Kidney (tissue), 22 donors: ENCODE data around the gene LSM7. TPM values are rescaled to one million over a fixed set of nuclear protein-coding genes. Genes with fewer than 3 reads are reported as not detected.

ENCODE experiments used
- DNase-seq, 5 donors: peaks; one replicate each; pipeline ENCODE4 v3.0.0-alpha.2; 2013 to 2020
- FAIRE-seq: peaks from 2 replicates; lab custom pipeline; 2012; peaks lifted over from hg19 to GRCh38; lab: Jason Lieb, UNC
- H3K27ac ChIP-seq, 2 donors: one replicate each; pipeline ENCODE4 v1.7.0; 2013; ENCODE audit warnings: low read depth in 2 of 2, low read length in 2 of 2, inconsistent platforms in 1 of 2
- H3K27me3 ChIP-seq: one replicate; pipeline ENCODE4 v1.7.1; 2013; ENCODE audit warnings: low read length, inconsistent platforms; ENCODE audit not compliant: control insufficient read depth, insufficient read depth
- H3K36me3 ChIP-seq, 3 donors: one replicate each; pipeline versions ENCODE4 v1.7.0 to v1.7.1; 2013; ENCODE audit warnings: low read length in 3 of 3, control low read depth in 1 of 3, inconsistent platforms in 1 of 3; ENCODE audit not compliant: insufficient read depth in 3 of 3, control insufficient read depth in 2 of 3
- H3K4me1 ChIP-seq, 3 donors: one replicate each; pipeline versions ENCODE4 v1.7.0 to v1.7.1; 2013; ENCODE audit warnings: low read length in 3 of 3, inconsistent platforms in 1 of 3, low read depth in 1 of 3; ENCODE audit not compliant: control insufficient read depth in 2 of 3, insufficient read depth in 2 of 3
- H3K4me3 ChIP-seq, 3 donors: one replicate each; pipeline versions ENCODE4 v1.7.0 to v1.8.1; 2013; ENCODE audit warnings: low read length in 3 of 3, control low read depth in 1 of 3, inconsistent platforms in 1 of 3
- H3K9ac ChIP-seq, 3 donors: one replicate each; pipeline versions ENCODE4 v1.7.0 to v1.7.1; 2013; ENCODE audit warnings: low read length in 3 of 3, control low read depth in 1 of 3, inconsistent platforms in 1 of 3
- H3K9me3 ChIP-seq, 3 donors: one replicate each; pipeline versions ENCODE4 v1.7.0 to v1.7.1; 2013; ENCODE audit warnings: low read length in 3 of 3, control low read depth in 1 of 3, inconsistent platforms in 1 of 3; ENCODE audit not compliant: control insufficient read depth in 2 of 3, insufficient read depth in 1 of 3
- intact Hi-C: fragments of 100-400 bp; cut with DNase I; formaldehyde crosslinking; loops from one replicate; pipeline ENCODE4 v1.11.1; 2022
- long read RNA-seq, 10 donors: library from polyadenylated mRNA in 1 of 10; unstranded in 1 of 10; transcript quantifications; one replicate each; pipeline ENCODE4 v2.0.0 and lab custom pipeline, GENCODE V29; 2021 to 2026
- polyA plus RNA-seq: library from polyadenylated mRNA; stranded (reverse); fragments of 350-450 nt; fragmentation: Illumina TruSeq; extraction: RNeasy Lipid Tissue Mini Kit (QIAGEN cat#74804); gene quantifications from one replicate; pipeline ENCODE4 v1.2.3, GENCODE V29; 2014; ENCODE audit warnings: low read depth, low replicate concordance; ENCODE audit not compliant: insufficient read depth
- total RNA-seq: library from RNA; stranded (reverse); fragmentation: NEBNext Ultra II Directional; extraction: Animal tissue kit (Norgen Biotek cat#: 25700); gene quantifications from one replicate; pipeline ENCODE4 v1.2.1, GENCODE V29; 2021
- TF ChIP-seq, protein P1 (sequence below): IDR thresholded peaks from 3 replicates; pipeline ENCODE4 v1.5.1; 2012; ENCODE audit warnings: mild to moderate bottlenecking, moderate library complexity, borderline replicate concordance; ENCODE audit not compliant: insufficient read depth; ENCODE audit errors: extremely low read depth
- donor health status: control.
- donor health status: control.
- donor health status: control.
- donor health status: control.
- donor health status: control.
- donor health status: DM: yes; HTN: yes; CAD: no.
- donor health status: Normal renal cell carcinoma (clear cell type).

The LSM7 gene
- 54.0 TPM for total RNA-seq
- 160 TPM for polyA plus RNA-seq
- long read RNA-seq, donor 1, transcript LSM7-203 (4 exons, 512 nt), result minor isoform, 12 of 88 reads
- long read RNA-seq, donor 1, transcript LSM7-201 (4 exons, 529 nt), result major isoform, 29 of 88 reads
- long read RNA-seq, donor 1, transcript LSM7-204 (3 exons, 575 nt), result minor isoform, 14 of 88 reads
- long read RNA-seq, donor 1, transcript LSM7-206 (2 exons, 710 nt), result minor isoform, 5 of 88 reads
- long read RNA-seq, donor 1, partial matches to known transcripts, result 28 of 88 reads
- long read RNA-seq, donor 1, other reads (novel, unspliced or antisense), result 0 of 88 reads
- long read RNA-seq, donor 2, transcript LSM7-203 (4 exons, 512 nt), result minor isoform, 10 of 103 reads
- long read RNA-seq, donor 2, transcript LSM7-201 (4 exons, 529 nt), result major isoform, 47 of 103 reads
- long read RNA-seq, donor 2, transcript LSM7-206 (2 exons, 710 nt), result minor isoform, 6 of 103 reads
- long read RNA-seq, donor 2, transcript LSM7-204 (3 exons, 575 nt), result minor isoform, 9 of 103 reads
- long read RNA-seq, donor 2, partial matches to known transcripts, result 26 of 103 reads
- long read RNA-seq, donor 2, other reads (novel, unspliced or antisense), result 5 of 103 reads
- long read RNA-seq, donor 3, transcript LSM7-204 (3 exons, 575 nt), result minor isoform, 14 of 128 reads
- long read RNA-seq, donor 3, transcript LSM7-206 (2 exons, 710 nt), result minor isoform, 8 of 128 reads
- long read RNA-seq, donor 3, transcript LSM7-201 (4 exons, 529 nt), result major isoform, 53 of 128 reads
- long read RNA-seq, donor 3, transcript LSM7-203 (4 exons, 512 nt), result minor isoform, 16 of 128 reads
- long read RNA-seq, donor 3, partial matches to known transcripts, result 36 of 128 reads
- long read RNA-seq, donor 3, other reads (novel, unspliced or antisense), result 0 of 128 reads
- long read RNA-seq, donor 4, transcript LSM7-203 (4 exons, 512 nt), result minor isoform, 12 of 63 reads
- long read RNA-seq, donor 4, transcript LSM7-201 (4 exons, 529 nt), result major isoform, 34 of 63 reads
- long read RNA-seq, donor 4, transcript LSM7-204 (3 exons, 575 nt), result minor isoform, 12 of 63 reads
- long read RNA-seq, donor 4, partial matches to known transcripts, result 0 of 63 reads
- long read RNA-seq, donor 4, other reads (novel, unspliced or antisense), result 0 of 63 reads
- long read RNA-seq, donor 5, partial matches to known transcripts, result 0 of 4 reads
- long read RNA-seq, donor 5, other reads (novel, unspliced or antisense), result 0 of 4 reads
- long read RNA-seq, donor 6, transcript LSM7-203 (4 exons, 512 nt), result minor isoform, 23 of 197 reads
- long read RNA-seq, donor 6, transcript LSM7-201 (4 exons, 529 nt), result major isoform, 102 of 197 reads
- long read RNA-seq, donor 6, transcript LSM7-206 (2 exons, 710 nt), result minor isoform, 8 of 197 reads
- long read RNA-seq, donor 6, transcript LSM7-204 (3 exons, 575 nt), result minor isoform, 32 of 197 reads
- long read RNA-seq, donor 6, partial matches to known transcripts, result 32 of 197 reads
- long read RNA-seq, donor 6, other reads (novel, unspliced or antisense), result 0 of 197 reads
- long read RNA-seq, donor 7, transcript LSM7-201 (4 exons, 529 nt), result major isoform, 17 of 26 reads
- long read RNA-seq, donor 7, partial matches to known transcripts, result 5 of 26 reads
- long read RNA-seq, donor 7, other reads (novel, unspliced or antisense), result 1 of 26 reads
- long read RNA-seq, donor 8, transcript LSM7-204 (3 exons, 575 nt), result minor isoform, 13 of 116 reads
- long read RNA-seq, donor 8, transcript LSM7-203 (4 exons, 512 nt), result minor isoform, 21 of 116 reads
- long read RNA-seq, donor 8, transcript LSM7-206 (2 exons, 710 nt), result minor isoform, 5 of 116 reads
- long read RNA-seq, donor 8, transcript LSM7-201 (4 exons, 529 nt), result major isoform, 59 of 116 reads
- long read RNA-seq, donor 8, partial matches to known transcripts, result 18 of 116 reads
- long read RNA-seq, donor 8, other reads (novel, unspliced or antisense), result 0 of 116 reads
- long read RNA-seq, donor 9, transcript LSM7-201 (4 exons, 529 nt), result major isoform, 49 of 83 reads
- long read RNA-seq, donor 9, transcript LSM7-203 (4 exons, 512 nt), result minor isoform, 18 of 83 reads
- long read RNA-seq, donor 9, transcript LSM7-204 (3 exons, 575 nt), result minor isoform, 7 of 83 reads
- long read RNA-seq, donor 9, partial matches to known transcripts, result 6 of 83 reads
- long read RNA-seq, donor 9, other reads (novel, unspliced or antisense), result 0 of 83 reads
- long read RNA-seq, donor 10, transcript LSM7-206 (2 exons, 710 nt), result minor isoform, 7 of 79 reads
- long read RNA-seq, donor 10, transcript LSM7-203 (4 exons, 512 nt), result minor isoform, 13 of 79 reads
- long read RNA-seq, donor 10, transcript LSM7-201 (4 exons, 529 nt), result major isoform, 49 of 79 reads
- long read RNA-seq, donor 10, transcript LSM7-204 (3 exons, 575 nt), result minor isoform, 10 of 79 reads
- long read RNA-seq, donor 10, partial matches to known transcripts, result 0 of 79 reads
- long read RNA-seq, donor 10, other reads (novel, unspliced or antisense), result 0 of 79 reads

- Histone ChIP-seq H3K9me3 (no peaks in the 10 kb centered on the region), H3K4me3 (peak within 1 kb of the TSS; percentile 87 to 97 (median 88)), H3K4me1 (peaks cover 0 to 38% (median 21%) of the 10 kb centered on the region in 3 donors), H3K27me3 (no peaks in the 10 kb centered on the region), H3K36me3 (no peaks in the 10 kb centered on the region), H3K27ac (peak within 1 kb of the TSS; percentile 28 to 34), H3K9ac (peak within 1 kb of the TSS; percentile 78 to 94 (median 88))
- intact Hi-C loops, result no loop called here
- FAIRE-seq (no peak), DNase-seq (peak; percentile 91 to 97 (median 95))
- TF ChIP-seq, protein P1, sequence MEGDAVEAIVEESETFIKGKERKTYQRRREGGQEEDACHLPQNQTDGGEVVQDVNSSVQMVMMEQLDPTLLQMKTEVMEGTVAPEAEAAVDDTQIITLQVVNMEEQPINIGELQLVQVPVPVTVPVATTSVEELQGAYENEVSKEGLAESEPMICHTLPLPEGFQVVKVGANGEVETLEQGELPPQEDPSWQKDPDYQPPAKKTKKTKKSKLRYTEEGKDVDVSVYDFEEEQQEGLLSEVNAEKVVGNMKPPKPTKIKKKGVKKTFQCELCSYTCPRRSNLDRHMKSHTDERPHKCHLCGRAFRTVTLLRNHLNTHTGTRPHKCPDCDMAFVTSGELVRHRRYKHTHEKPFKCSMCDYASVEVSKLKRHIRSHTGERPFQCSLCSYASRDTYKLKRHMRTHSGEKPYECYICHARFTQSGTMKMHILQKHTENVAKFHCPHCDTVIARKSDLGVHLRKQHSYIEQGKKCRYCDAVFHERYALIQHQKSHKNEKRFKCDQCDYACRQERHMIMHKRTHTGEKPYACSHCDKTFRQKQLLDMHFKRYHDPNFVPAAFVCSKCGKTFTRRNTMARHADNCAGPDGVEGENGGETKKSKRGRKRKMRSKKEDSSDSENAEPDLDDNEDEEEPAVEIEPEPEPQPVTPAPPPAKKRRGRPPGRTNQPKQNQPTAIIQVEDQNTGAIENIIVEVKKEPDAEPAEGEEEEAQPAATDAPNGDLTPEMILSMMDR, result no peak
Observed at GRCh38 chr19:2328401-2329148, at the start of gene LSM7, which contains the start of gene SPPL2B. TSS of gene LSM7 (minus strand) at chr19:2328586. CDS start at chr19:2328566, 20 bp downstream. TSS of gene SPPL2B (plus strand) at chr19:2328684. CDS start at chr19:2328710, 26 bp downstream.

DNA sequence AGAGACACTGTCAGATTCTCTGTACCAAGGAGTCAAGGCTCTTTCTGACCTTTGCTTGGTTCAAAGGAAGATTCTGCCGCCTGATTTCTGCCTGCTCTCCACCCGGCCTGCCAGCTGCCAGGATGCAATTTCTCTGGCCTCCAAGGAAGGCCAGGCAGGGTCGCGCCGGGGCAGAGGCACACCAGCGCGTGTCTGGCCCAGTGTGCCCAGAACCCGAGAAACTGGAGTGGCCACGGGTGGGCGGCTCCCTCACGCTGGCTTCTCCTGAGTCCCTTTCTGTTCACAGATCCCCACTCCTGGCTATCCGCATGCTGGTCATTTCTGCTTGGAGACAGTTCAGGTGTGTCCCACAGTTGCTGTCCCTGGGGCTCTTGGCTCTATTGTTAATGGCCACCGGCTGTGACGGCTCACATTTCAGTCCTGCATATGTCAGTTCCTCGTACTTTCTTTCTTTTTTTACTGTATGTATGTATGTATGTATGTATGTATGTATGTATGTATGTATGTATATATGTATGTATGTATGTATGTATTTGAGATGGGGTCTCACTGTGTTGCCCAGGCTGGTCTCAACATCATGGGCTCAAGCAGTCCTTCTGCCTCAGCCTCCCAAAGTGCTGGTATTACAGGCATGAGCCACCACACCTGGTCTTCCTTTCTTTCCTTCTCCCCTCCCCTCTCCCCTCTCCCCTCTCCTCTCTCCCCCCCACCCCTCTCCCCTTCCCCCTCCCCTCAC lies 48.6 kb upstream of the LSM7 start:
- Histone ChIP-seq H3K4me1 (no peaks in the 10 kb centered on the region), H3K9ac (no peak overlapping the region), H3K9me3 (peaks cover 0 to 4% (median 0%) of the 10 kb centered on the region in 3 donors), H3K36me3 (no peaks in the 10 kb centered on the region), H3K27me3 (no peaks in the 10 kb centered on the region), H3K27ac (no peak overlapping the region), H3K4me3 (no peak overlapping the region)
- FAIRE-seq (no peak), DNase-seq (no peak)
- intact Hi-C loops, result no loop called here
- TF ChIP-seq, protein P1, result no peak
